Natural killer cell (primary cell): ENCODE results near the gene WFS1. TPM values are rescaled to one million over a fixed set of nuclear protein-coding genes. Genes with fewer than 3 reads are reported as not detected.

Experiments used
- ATAC-seq, 3 donors: fragments of 150-1000 bp in 2 of 3; fragments of 200-7000 bp in 1 of 3; cut with Tn5 transposase; 1 replicate in 1 of 3; 2 replicates in 2 of 3; pipeline ENCODE4 v1.10.0; 2021; ENCODE audit warnings: mild to moderate bottlenecking in 2 of 3, moderate library complexity in 2 of 3
- DNase-seq, 2 donors: peaks; one replicate each; pipeline versions ENCODE4 v3.0.0 to v3.0.0-alpha.2; 2013 to 2021; ENCODE audit warnings: mixed read lengths in 1 of 2
- H3K27ac ChIP-seq: one replicate; pipeline ENCODE4 v1.5.1; 2013; ENCODE audit warnings: mild to moderate bottlenecking, low read length
- H3K27me3 ChIP-seq: one replicate; pipeline ENCODE4 v1.6.1; 2013; ENCODE audit warnings: low read length; ENCODE audit not compliant: control insufficient read depth, insufficient read depth
- H3K36me3 ChIP-seq: one replicate; pipeline ENCODE4 v1.6.1; 2013; ENCODE audit warnings: low read length; ENCODE audit not compliant: control insufficient read depth, insufficient read depth
- H3K4me1 ChIP-seq: one replicate; pipeline ENCODE4 v1.6.1; 2013; ENCODE audit warnings: low read length; ENCODE audit not compliant: control insufficient read depth, insufficient read depth
- H3K4me3 ChIP-seq: one replicate; pipeline ENCODE4 v1.5.1; 2013; ENCODE audit warnings: low read length
- H3K9me3 ChIP-seq: one replicate; pipeline ENCODE4 v1.6.1; 2013; ENCODE audit warnings: low read length; ENCODE audit not compliant: control insufficient read depth, insufficient read depth
- H3K27ac Mint-ChIP-seq, 2 donors: one replicate each; pipeline ENCODE4 v1.8.0; 2022; ENCODE audit warnings: mild to moderate bottlenecking in 2 of 2, mixed read lengths in 2 of 2, moderate library complexity in 1 of 2
- H3K27me3 Mint-ChIP-seq, 2 donors: one replicate each; pipeline ENCODE4 v1.8.0; 2022; ENCODE audit warnings: low read depth in 2 of 2, mixed read lengths in 2 of 2
- H3K36me3 Mint-ChIP-seq: one replicate; pipeline ENCODE4 v1.8.0; 2022; ENCODE audit warnings: mixed read lengths
- H3K4me1 Mint-ChIP-seq, 2 donors: one replicate each; pipeline ENCODE4 v1.8.0; 2022; ENCODE audit warnings: mixed read lengths in 2 of 2
- H3K4me3 Mint-ChIP-seq: one replicate; pipeline ENCODE4 v1.8.0; 2022; ENCODE audit warnings: mild to moderate bottlenecking, moderate library complexity, mixed read lengths
- H3K9me3 Mint-ChIP-seq, 2 donors: one replicate each; pipeline ENCODE4 v1.8.0; 2022; ENCODE audit warnings: mixed read lengths in 2 of 2
- CTCF ChIP-seq: fragments of 200-600 bp; IDR thresholded peaks from one replicate; pipeline ENCODE4 v1.8.0; 2022; ENCODE audit warnings: antibody characterized with exemption
- WGBS: methylation state at CpG from one replicate; pipeline ENCODE4 v1.1.7; 2013; ENCODE audit warnings: missing lambda C conversion rate; ENCODE audit not compliant: insufficient coverage; 5-methylcytosine and 5-hydroxymethylcytosine counted together
- intact Hi-C: fragments of 100-400 bp; cut with micrococcal nuclease; formaldehyde crosslinking; loops from one replicate; pipeline ENCODE4 v1.14.2; 2022
- total RNA-seq, 4 donors: library from RNA; stranded (reverse); fragments of 120-200 nt in 1 of 4; gene quantifications; one replicate each; pipeline versions ENCODE4 v1.2.3 to v1.2.4, GENCODE V29; 2013 to 2022

Gene WFS1
- total RNA-seq, 3 donors from 2014 or later (not counting 1 experiment from before 2014, with no cell fraction given): 3.0 to 5.6 (median 3.5) TPM

- TF ChIP-seq CTCF: no peak
- no peak overlapping the region for H3K27ac ChIP-seq
- H3K36me3 ChIP-seq: no peaks in the 10 kb centered on the region
- DNase-seq (no peak), ATAC-seq (no peak)
- peaks cover 6% of the 10 kb centered on the region for H3K27me3 ChIP-seq
- 96% methylated on average over 4 of the region's 5 CpGs for WGBS
- no peaks in the 10 kb centered on the region for H3K9me3 ChIP-seq
- intact Hi-C loops: no loop called here
- Mint-ChIP-seq H3K27me3 (peaks cover 14 to 17% of the 10 kb centered on the region in 2 donors), H3K4me3 (no peak overlapping the region), H3K9me3 (no peaks in the 10 kb centered on the region), H3K4me1 (peaks cover 11 to 12% of the 10 kb centered on the region in 2 donors), H3K27ac (no peak overlapping the region), H3K36me3 (no peaks in the 10 kb centered on the region)
- H3K4me3 ChIP-seq: no peak overlapping the region
- H3K4me1 ChIP-seq: peaks cover 7% of the 10 kb centered on the region
These were observed 11.7 kb upstream of the WFS1 start for GRCh38 chr4:6258026-6258360.

GRCh38 chr4:6258741-6259140 lies 10.9 kb upstream of the WFS1 start:
- Histone ChIP-seq H3K27ac (no peak overlapping the region), H3K36me3 (no peaks in the 10 kb centered on the region), H3K4me1 (peaks cover 7% of the 10 kb centered on the region), H3K4me3 (no peak overlapping the region), H3K27me3 (peaks cover 6% of the 10 kb centered on the region), H3K9me3 (no peaks in the 10 kb centered on the region)
- no peak for TF ChIP-seq CTCF
- intact Hi-C loops: no loop called here
- H3K36me3 Mint-ChIP-seq: no peaks in the 10 kb centered on the region
- no peaks in the 10 kb centered on the region for H3K9me3 Mint-ChIP-seq
- WGBS: 43% methylated on average over 4 of the region's 4 CpGs
- H3K4me3 Mint-ChIP-seq: no peak overlapping the region
- H3K27me3 Mint-ChIP-seq: peaks cover 14 to 17% of the 10 kb centered on the region in 2 donors
- no peak for DNase-seq
- ATAC-seq: no peak
- no peak overlapping the region for H3K27ac Mint-ChIP-seq
- H3K4me1 Mint-ChIP-seq: peaks cover 11 to 12% of the 10 kb centered on the region in 2 donors

GRCh38 chr4:6259886-6260285 lies 9.8 kb upstream of the WFS1 start:
- no peaks in the 10 kb centered on the region for H3K9me3 ChIP-seq
- Mint-ChIP-seq H3K36me3 (no peaks in the 10 kb centered on the region), H3K4me1 (peaks cover 11 to 12% of the 10 kb centered on the region in 2 donors), H3K27me3 (peaks cover 10 to 17% of the 10 kb centered on the region in 2 donors), H3K27ac (no peak overlapping the region), H3K9me3 (no peaks in the 10 kb centered on the region), H3K4me3 (no peak overlapping the region)
- peaks cover 7% of the 10 kb centered on the region for H3K4me1 ChIP-seq
- no peak overlapping the region for H3K27ac ChIP-seq
- peaks cover 6% of the 10 kb centered on the region for H3K27me3 ChIP-seq
- H3K4me3 ChIP-seq: no peak overlapping the region
- intact Hi-C loops: no loop called here
- WGBS: 85% methylated on average over 8 of the region's 8 CpGs
- no peak for DNase-seq
- H3K36me3 ChIP-seq: no peaks in the 10 kb centered on the region
- ATAC-seq: no peak
- no peak for TF ChIP-seq CTCF

GRCh38 chr4:6262176-6262575 lies 7.5 kb upstream of the WFS1 start:
- 88% methylated on average over 12 of the region's 12 CpGs for WGBS
- Histone ChIP-seq H3K4me3 (no peak overlapping the region), H3K36me3 (no peaks in the 10 kb centered on the region), H3K27me3 (peaks cover 6% of the 10 kb centered on the region), H3K9me3 (no peaks in the 10 kb centered on the region), H3K4me1 (peaks cover 4% of the 10 kb centered on the region), H3K27ac (no peak overlapping the region)
- intact Hi-C loops: no loop called here
- TF ChIP-seq CTCF: no peak
- Mint-ChIP-seq H3K36me3 (no peaks in the 10 kb centered on the region), H3K4me1 (peaks cover 6% of the 10 kb centered on the region in 2 donors), H3K27ac (no peak overlapping the region), H3K9me3 (no peaks in the 10 kb centered on the region), H3K27me3 (peaks cover 2 to 16% of the 10 kb centered on the region in 2 donors), H3K4me3 (no peak overlapping the region)
- ATAC-seq (no peak), DNase-seq (no peak)
